ENCODE results near the gene PRCD.
A peak's percentile ranks its signal among the peaks of the same experiment; 100 is the strongest.
"Not testable (repeated sequence)": the region's sequence is repeated elsewhere in the genome, so short reads cannot be mapped to it uniquely, and the experiment has no call there.

The PRCD gene

DNA sequence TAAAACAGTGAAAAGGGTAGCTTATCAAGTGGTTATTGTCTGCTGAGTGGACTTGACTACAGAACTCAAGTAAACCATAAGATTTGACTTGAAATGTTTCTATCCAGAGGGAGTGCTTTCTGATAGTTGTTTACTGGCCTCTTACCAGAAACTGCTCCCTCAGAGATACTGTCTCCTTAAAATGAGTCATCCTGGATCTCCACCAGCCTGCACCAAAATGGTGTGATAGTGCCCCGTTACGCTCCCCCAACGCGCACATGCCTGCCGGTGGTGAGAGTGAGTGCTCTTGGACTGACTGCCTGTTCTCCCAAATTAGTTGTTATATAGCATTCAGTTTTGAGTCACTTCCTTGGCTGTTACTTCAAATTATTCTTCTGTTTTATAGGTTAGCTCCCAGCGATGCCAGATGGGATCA lies 22.9 kb downstream of the PRCD start:
- no peak overlapping the region for H3K4me2 ChIP-seq (ENCODE audit: low read length)
- WGBS (ENCODE audit: extremely low coverage, insufficient coverage, insufficient read length) = no CpG with 5 or more reads among the region's 6 CpGs
- peaks cover 8% of the 10 kb centered on the region for H3K79me2 ChIP-seq (ENCODE audit: control insufficient read depth, insufficient read depth, low read length, poor library complexity)
- H3K79me1 ChIP-seq (ENCODE audit: low read length) = peaks cover 4% of the 10 kb centered on the region
- H3K4me3 ChIP-seq (ENCODE audit: low read depth, low read length) = no peak overlapping the region
- no peak for DNase-seq
- H2BK5ac ChIP-seq (ENCODE audit: low read depth, low read length, poor library complexity) = no peak overlapping the region
- H4K91ac ChIP-seq (ENCODE audit: low read depth, low read length) = no peak overlapping the region
- no peak overlapping the region for H3K14ac ChIP-seq (ENCODE audit: low read length)
- no peaks in the 10 kb centered on the region for H3K27me3 ChIP-seq (ENCODE audit: insufficient read depth, low read length)
- no peaks in the 10 kb centered on the region for H3K9me3 ChIP-seq (ENCODE audit: insufficient read depth, low read depth, low read length)
- H3K4ac ChIP-seq (ENCODE audit: low read depth, low read length) = no peak overlapping the region
- H3K9ac ChIP-seq (ENCODE audit: low read length) = no peak overlapping the region
- no peak overlapping the region for H4K8ac ChIP-seq (ENCODE audit: low read depth, low read length)
- no peak overlapping the region for H2AFZ ChIP-seq (ENCODE audit: insufficient read depth, low read length, poor library complexity)
- H3K4me1 ChIP-seq (ENCODE audit: control insufficient read depth in 1 of 2, insufficient read depth in 2 of 2, low read length in 2 of 2) = no peaks in the 10 kb centered on the region
- H3K36me3 ChIP-seq (ENCODE audit: control insufficient read depth in 1 of 2, insufficient read depth in 2 of 2, low read length in 2 of 2) = peaks cover 20 to 40% of the 10 kb centered on the region in 2 experiments
- no peak overlapping the region for H2AK5ac ChIP-seq (ENCODE audit: low read length)
- H3K23ac ChIP-seq (ENCODE audit: low read length) = no peak overlapping the region
- no peak overlapping the region for H2BK12ac ChIP-seq (ENCODE audit: low read length)
- H2BK120ac ChIP-seq (ENCODE audit: insufficient read depth, low read length, poor library complexity) = no peak overlapping the region
- no peak overlapping the region for H3K18ac ChIP-seq (ENCODE audit: low read length)
- H3K27ac ChIP-seq (ENCODE audit: low read depth, low read length) = no peak overlapping the region
- H4K12ac ChIP-seq (ENCODE audit: low read depth, low read length) = no peak overlapping the region

DNA sequence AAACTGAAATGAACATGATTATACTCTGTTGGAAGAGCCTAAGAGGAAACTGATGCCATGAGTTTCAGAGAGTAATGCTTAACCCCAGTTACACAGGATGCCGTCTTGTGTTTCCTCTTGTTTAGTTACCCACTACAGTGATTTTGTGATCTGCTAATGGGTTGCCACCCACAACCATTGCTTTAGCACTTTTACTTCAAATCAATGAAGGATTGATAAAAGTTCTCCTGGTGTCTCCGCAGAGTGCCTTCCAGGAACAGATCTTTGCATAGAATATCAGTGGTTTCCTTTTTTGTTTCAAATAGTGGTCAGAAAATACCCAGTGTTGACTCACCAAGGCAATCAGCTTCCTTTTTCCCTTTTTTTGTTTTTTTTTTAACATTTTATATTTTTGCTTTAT lies 23.5 kb downstream of the PRCD start:
- peaks cover 20 to 40% of the 10 kb centered on the region in 2 experiments for H3K36me3 ChIP-seq (ENCODE audit: control insufficient read depth in 1 of 2, insufficient read depth in 2 of 2, low read length in 2 of 2)
- H2BK12ac ChIP-seq (ENCODE audit: low read length); H3K27me3 ChIP-seq (ENCODE audit: insufficient read depth, low read length); DNase-seq; H3K18ac ChIP-seq (ENCODE audit: low read length); H4K91ac ChIP-seq (ENCODE audit: low read depth, low read length); H3K9ac ChIP-seq (ENCODE audit: low read length); H3K4ac ChIP-seq (ENCODE audit: low read depth, low read length); H2AK5ac ChIP-seq (ENCODE audit: low read length); H3K79me2 ChIP-seq (ENCODE audit: control insufficient read depth, insufficient read depth, low read length, poor library complexity); H4K12ac ChIP-seq (ENCODE audit: low read depth, low read length); H2BK120ac ChIP-seq (ENCODE audit: insufficient read depth, low read length, poor library complexity); H3K4me3 ChIP-seq (ENCODE audit: low read depth, low read length); H2AFZ ChIP-seq (ENCODE audit: insufficient read depth, low read length, poor library complexity); H3K79me1 ChIP-seq (ENCODE audit: low read length); H3K9me3 ChIP-seq (ENCODE audit: insufficient read depth, low read depth, low read length); H3K23ac ChIP-seq (ENCODE audit: low read length); H4K8ac ChIP-seq (ENCODE audit: low read depth, low read length); H3K14ac ChIP-seq (ENCODE audit: low read length); H3K4me2 ChIP-seq (ENCODE audit: low read length); H3K27ac ChIP-seq (ENCODE audit: low read depth, low read length); H2BK5ac ChIP-seq (ENCODE audit: low read depth, low read length, poor library complexity); H3K4me1 ChIP-seq (ENCODE audit: control insufficient read depth in 1 of 2, insufficient read depth in 2 of 2, low read length in 2 of 2): not testable (repeated sequence)
- no CpG with 5 or more reads among the region's 2 CpGs for WGBS (ENCODE audit: extremely low coverage, insufficient coverage, insufficient read length)

DNA sequence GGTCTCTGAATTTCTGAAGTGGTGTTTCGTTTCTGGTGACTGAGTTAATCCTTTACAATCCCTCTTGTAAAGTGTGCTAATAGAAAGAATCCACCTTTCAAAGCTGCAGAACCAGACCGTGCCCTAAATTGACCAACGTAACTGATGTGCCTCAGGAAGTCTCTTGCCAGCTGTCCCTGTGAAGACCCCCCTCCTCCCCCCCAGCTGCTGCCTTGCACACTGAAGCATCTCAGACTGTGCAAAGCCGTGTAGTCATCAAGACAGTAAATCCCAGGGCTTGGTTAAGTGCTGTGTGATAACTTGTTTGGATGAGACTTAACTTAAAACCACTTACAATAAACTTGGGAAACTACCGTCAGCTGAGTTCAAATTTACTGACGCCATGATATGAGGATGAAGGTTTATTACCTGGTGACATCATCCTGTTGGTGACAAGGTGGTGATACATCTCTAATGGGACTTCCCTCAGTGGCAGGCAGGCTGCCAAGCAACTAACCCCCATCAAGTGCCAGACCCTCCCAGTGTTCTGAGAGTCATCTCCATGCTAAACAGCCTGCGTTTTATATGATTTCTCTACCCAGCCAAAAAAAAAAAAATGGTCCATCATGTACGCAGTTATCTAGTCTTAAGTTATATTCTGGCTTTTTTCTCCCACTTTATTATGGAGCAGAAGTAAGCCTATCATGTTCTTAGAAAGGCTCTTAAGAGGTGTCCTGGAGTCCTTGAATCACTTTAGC lies 25.3 kb downstream of the PRCD start:
- H2BK12ac ChIP-seq (ENCODE audit: low read length) = not testable (repeated sequence)

DNA sequence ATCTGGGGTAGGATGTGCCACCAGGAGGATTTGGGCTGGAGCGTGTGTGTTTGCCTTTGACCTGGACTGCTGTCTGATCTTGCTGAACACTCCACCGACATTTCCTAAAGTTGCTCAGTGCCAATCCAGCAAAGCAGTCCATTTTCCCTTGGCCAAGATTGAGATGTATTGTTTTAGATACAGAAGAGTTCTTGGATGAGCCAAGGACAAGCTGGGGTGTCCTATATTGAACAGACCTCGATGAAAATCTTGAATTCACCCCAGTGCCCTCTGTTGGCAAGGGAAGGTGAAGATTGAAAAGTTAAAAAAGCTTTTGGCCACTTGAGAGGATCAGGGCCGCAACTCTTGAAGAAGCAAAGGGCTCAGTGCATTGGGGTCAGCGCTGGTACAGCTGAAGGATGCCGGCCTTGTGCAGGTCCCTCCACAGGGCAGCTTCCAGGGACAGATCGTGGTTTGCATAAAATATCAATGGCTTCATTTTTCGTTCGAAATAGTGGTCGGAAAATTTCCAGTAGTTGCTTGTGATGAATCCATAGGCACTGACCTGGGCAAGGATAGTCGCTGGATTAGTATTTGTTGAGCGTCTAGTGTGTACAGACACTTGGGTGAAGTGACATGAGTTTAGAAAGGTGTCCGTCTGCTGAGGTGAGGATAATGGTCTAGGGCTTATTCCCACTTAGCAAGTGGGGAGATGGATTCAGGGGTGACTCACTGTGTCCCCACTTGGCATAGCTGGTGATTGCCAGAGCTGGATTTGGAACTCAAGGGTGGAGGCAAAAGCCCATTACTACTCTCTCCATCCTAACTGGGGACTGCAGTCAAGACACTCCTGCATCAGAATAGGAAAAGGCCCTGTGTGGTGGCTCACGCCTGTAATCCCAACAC lies 26.1 kb downstream of the PRCD start:
- no peak overlapping the region for H3K23ac ChIP-seq (ENCODE audit: low read length)
- no peak overlapping the region for H4K91ac ChIP-seq (ENCODE audit: low read depth, low read length)
- H3K18ac ChIP-seq (ENCODE audit: low read length) = no peak overlapping the region
- H2AFZ ChIP-seq (ENCODE audit: insufficient read depth, low read length, poor library complexity) = no peak overlapping the region
- no peaks in the 10 kb centered on the region for H3K79me1 ChIP-seq (ENCODE audit: low read length)
- H4K12ac ChIP-seq (ENCODE audit: low read depth, low read length) = no peak overlapping the region
- H3K27ac ChIP-seq (ENCODE audit: low read depth, low read length) = no peak overlapping the region
- H3K4me1 ChIP-seq (ENCODE audit: control insufficient read depth in 1 of 2, insufficient read depth in 2 of 2, low read length in 2 of 2) = peaks cover 0 to 4% of the 10 kb centered on the region in 2 experiments
- no peak overlapping the region for H2BK5ac ChIP-seq (ENCODE audit: low read depth, low read length, poor library complexity)
- no peak overlapping the region for H2BK12ac ChIP-seq (ENCODE audit: low read length)
- H2AK5ac ChIP-seq (ENCODE audit: low read length) = no peak overlapping the region
- no peak overlapping the region for H3K14ac ChIP-seq (ENCODE audit: low read length)
- DNase-seq = no peak
- no peaks in the 10 kb centered on the region for H3K9me3 ChIP-seq (ENCODE audit: insufficient read depth, low read depth, low read length)
- no peak overlapping the region for H3K4ac ChIP-seq (ENCODE audit: low read depth, low read length)
- no peaks in the 10 kb centered on the region for H3K27me3 ChIP-seq (ENCODE audit: insufficient read depth, low read length)
- peaks cover 19 to 35% of the 10 kb centered on the region in 2 experiments for H3K36me3 ChIP-seq (ENCODE audit: control insufficient read depth in 1 of 2, insufficient read depth in 2 of 2, low read length in 2 of 2)
- H2BK120ac ChIP-seq (ENCODE audit: insufficient read depth, low read length, poor library complexity) = no peak overlapping the region
- WGBS (ENCODE audit: extremely low coverage, insufficient coverage, insufficient read length) = no CpG with 5 or more reads among the region's 14 CpGs
- no peaks in the 10 kb centered on the region for H3K79me2 ChIP-seq (ENCODE audit: control insufficient read depth, insufficient read depth, low read length, poor library complexity)
- H3K4me2 ChIP-seq (ENCODE audit: low read length) = no peak overlapping the region
- H3K4me3 ChIP-seq (ENCODE audit: low read depth, low read length) = no peak overlapping the region
- H4K8ac ChIP-seq (ENCODE audit: low read depth, low read length) = no peak overlapping the region
- no peak overlapping the region for H3K9ac ChIP-seq (ENCODE audit: low read length)

More for the DNA sequence above, 25.3 kb downstream of the PRCD start:
- not testable (repeated sequence) for H3K79me2 ChIP-seq (ENCODE audit: control insufficient read depth, insufficient read depth, low read length, poor library complexity); H2BK5ac ChIP-seq (ENCODE audit: low read depth, low read length, poor library complexity); H2AK5ac ChIP-seq (ENCODE audit: low read length); H3K9me3 ChIP-seq (ENCODE audit: insufficient read depth, low read depth, low read length); H3K4me2 ChIP-seq (ENCODE audit: low read length); H2BK120ac ChIP-seq (ENCODE audit: insufficient read depth, low read length, poor library complexity); H3K4me1 ChIP-seq (ENCODE audit: control insufficient read depth in 1 of 2, insufficient read depth in 2 of 2, low read length in 2 of 2); H3K23ac ChIP-seq (ENCODE audit: low read length); H3K79me1 ChIP-seq (ENCODE audit: low read length); H4K12ac ChIP-seq (ENCODE audit: low read depth, low read length); H3K4ac ChIP-seq (ENCODE audit: low read depth, low read length); H3K18ac ChIP-seq (ENCODE audit: low read length); H3K9ac ChIP-seq (ENCODE audit: low read length); H3K27ac ChIP-seq (ENCODE audit: low read depth, low read length); H3K4me3 ChIP-seq (ENCODE audit: low read depth, low read length); H4K8ac ChIP-seq (ENCODE audit: low read depth, low read length); H3K14ac ChIP-seq (ENCODE audit: low read length); H3K27me3 ChIP-seq (ENCODE audit: insufficient read depth, low read length); H4K91ac ChIP-seq (ENCODE audit: low read depth, low read length); H2AFZ ChIP-seq (ENCODE audit: insufficient read depth, low read length, poor library complexity)
- H3K36me3 ChIP-seq (ENCODE audit: control insufficient read depth in 1 of 2, insufficient read depth in 2 of 2, low read length in 2 of 2) = peaks cover 19 to 38% of the 10 kb centered on the region in 2 experiments
- WGBS (ENCODE audit: extremely low coverage, insufficient coverage, insufficient read length) = no CpG with 5 or more reads among the region's 8 CpGs
- DNase-seq = peak in 1 of 2 donors; percentile 41

All from trophoblast cell (in vitro differentiated cells and primary cell).